GM21447 (cell line): ENCODE data around the gene C9orf72.

Experiments
- ATAC-seq: cut with Tn5 transposase; IDR thresholded peaks from one replicate; pipeline ENCODE4 v1.9.1; 2021; ENCODE audit not compliant: unreplicated experiment

The C9orf72 gene

DNA sequence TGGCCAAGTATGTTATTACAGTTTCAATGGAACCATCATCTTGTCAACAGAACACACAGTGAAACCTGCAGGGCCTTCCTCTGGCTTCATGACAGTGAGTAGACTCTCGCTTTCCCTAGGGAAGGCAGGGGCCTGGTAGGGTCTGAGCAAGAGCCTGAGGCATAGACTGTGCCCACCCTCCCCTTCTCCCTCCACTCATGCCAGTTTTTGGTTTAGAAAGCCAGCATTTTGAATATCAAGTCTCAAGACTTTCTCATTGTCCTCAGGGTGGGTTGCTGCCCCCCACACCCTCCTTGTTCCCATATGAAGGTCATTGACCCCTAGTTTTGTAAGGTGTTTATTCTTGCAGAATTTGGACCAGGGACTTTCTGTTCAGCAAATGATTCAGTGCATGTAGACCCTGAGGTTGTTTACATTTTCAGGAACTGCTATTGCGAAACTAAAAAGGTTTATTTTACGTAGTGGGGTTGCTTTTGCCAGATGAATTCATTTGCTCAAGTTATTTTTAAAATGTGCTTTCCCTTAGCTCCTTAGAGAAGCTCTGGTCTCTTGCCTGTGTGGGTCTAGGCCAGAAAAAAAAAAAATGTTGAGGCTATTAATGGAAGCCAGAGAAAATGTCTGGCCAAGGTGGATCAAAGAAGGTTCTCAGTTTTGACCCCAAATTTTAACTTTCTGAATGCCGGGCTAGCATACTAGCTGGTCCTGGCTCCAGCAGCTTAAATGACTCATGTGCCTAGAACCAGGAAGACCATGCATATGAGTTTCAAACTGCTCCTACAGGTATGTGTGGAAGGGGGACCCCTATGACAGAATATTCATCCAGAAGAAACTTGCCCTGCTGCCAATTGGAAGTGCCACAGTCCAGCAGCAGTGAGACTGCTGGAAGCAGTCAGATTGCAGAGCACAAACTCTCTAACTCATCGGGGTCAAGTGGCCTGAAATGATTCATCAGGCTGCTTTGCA, 33.5 kb downstream of the C9orf72 start:
- peak; percentile 48 for ATAC-seq

DNA sequence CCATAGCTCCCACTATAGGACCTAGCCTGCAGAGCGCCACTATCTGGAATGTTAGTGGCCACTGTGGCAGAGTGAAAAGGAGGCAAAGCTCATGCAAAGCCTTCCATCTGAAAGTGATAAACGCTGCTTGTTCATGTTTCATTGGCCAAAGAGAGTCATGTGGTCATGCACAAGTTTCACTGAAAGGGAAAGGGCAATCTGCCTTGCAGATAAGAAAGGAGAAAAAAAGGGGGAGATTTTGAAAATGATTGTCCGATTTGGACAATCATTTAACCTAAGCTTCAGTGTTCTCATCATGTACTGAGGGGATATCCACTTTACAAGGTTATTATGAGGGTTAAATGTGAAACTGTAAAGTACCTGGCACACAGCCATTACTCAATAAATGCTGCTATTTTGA, 34.6 kb downstream of the C9orf72 start:
- peak; percentile 38 for ATAC-seq

DNA sequence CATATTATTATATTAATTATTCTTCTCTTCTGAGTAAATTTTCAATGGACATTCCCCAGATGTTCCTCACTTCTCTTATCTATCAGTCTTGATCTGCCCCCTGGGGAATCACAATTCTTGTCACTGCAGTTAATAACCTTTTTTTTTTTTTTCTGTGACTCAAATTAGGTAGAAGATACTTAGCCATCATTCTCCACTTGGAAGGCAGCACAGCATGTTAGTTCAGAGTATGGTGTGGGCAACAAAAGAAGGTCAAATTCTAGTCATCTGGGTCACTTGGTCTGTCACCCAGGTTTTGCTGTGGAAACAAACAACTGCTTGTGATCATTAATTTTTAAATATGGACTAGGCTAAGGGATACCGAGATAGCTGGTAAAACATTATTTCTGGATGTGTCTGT, 35.5 kb downstream of the C9orf72 start:
- no peak for ATAC-seq

DNA sequence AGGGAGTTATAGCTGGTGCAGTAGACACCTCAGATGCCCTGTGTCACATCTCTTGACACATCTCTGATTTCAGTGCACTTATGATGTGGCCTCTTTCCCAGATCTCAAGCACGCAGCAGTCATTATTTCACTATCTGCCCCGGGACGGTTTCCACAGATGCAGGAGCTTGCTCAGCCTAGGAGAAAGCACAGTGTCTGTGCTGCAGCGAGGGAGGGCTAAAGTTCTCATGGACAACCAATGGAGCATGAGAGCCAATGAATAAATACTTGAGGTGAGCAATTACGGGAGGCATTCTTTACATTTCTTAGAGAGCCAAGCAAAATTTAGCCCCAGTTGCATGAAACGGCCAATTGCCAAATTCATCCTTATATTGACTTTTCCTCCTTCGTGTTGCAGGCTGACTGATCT, 36.2 kb downstream of the C9orf72 start:
- no peak for ATAC-seq

DNA sequence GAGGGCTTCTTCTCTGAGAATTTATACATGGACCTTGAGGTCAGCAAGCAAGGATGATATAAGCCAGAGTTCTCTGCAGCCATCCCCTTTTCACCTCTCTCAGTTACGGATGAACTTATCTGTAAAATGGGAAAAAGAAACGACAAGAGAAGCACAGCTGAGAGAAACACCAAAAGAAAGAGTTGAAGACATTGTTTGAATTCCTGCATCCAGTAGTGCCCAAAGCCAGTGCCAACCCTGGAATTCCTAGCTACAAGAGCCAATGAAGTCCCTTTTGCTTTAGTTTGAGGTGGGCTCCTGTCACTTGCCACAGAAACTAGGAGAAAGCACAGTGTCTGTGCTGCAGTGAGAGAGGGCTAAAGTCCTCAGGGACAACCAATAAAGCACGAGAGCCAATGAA, 37.1 kb downstream of the C9orf72 start:
- no peak for ATAC-seq

DNA sequence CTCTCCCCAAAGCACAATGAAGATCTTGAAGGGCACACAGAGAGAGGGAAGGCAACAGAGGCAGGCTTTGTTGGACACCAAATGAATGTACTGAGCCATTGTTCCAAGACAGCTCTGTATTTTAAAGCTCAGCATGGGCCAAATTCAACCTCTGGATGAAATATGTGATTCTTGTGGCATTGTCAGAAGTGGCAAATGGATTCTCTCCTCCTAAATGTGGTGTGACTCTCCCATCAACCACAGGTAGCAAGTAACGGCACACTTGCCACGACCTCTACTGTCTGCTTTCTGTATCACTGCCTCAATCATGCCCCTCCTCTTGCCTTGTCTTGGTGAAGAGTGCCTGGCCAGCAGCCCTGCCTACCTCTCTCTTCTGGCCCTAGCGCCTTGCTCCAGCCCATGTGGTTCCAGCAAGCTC, 37.6 kb downstream of the C9orf72 start:
- peak; percentile 45 for ATAC-seq

DNA sequence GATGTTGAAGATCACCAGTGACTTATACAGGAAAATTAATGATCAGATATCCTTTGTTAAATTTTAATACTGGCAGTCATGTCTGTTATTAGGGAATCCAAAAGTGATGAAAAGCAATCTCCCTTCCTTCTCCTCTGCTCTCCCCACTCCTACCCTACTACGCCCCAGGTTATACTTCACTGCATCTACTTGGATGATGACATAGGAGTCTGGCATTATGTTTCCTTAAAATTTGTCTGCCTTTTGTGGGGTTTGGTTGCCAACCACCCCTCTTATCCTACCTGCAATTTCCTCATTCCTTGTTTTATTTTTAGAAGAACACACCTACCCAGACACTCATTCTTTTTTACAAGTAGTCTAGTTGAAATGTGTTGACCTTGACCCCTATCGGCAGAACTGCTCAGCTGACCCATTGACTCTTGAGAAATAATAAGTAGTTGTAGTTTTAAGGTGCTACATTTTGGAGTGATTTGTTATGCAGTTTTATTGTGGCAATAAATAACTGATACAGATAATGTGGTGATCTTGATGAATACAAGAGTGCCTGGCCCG, 38.5 kb downstream of the C9orf72 start:
- no peak for ATAC-seq

DNA sequence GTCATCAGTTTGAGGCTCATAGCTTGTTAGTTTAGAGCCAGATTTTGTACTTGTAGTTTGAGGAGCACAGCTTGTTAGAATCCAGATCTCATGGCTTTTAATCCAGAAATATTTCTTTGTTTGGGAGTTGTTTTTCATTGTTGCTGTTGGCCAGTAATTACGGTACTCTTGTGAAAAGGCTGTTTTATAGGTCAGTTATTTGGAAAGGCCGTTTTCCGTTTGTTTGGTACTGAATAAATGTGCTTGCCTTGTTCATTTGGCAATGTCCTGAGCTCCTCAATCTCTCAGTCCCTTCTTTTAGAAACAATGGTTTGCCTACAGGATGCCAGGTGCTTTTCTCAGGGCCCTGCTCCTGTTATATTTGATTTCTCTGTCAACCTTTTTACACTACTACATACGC, 39.1 kb downstream of the C9orf72 start:
- ATAC-seq = no peak

DNA sequence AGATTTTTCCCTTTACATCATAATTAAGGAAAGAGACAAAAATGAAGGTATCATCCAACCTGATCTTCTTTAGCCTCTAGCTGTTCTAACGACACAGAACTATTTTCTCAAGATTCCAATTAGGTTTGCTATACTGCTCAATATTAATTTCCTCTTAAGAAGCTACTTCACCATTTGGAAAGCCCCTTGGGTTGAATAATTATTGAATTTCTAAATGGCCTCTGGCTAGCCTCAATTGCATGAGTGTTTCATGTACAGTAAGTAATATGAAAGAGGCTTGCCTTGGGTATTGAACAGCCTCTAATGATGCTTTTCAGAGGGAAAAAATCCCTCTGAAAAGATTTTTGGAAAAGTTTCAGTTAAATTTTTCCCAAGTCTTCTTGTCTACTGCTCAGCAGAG, 40.0 kb downstream of the C9orf72 start:
- no peak for ATAC-seq

DNA sequence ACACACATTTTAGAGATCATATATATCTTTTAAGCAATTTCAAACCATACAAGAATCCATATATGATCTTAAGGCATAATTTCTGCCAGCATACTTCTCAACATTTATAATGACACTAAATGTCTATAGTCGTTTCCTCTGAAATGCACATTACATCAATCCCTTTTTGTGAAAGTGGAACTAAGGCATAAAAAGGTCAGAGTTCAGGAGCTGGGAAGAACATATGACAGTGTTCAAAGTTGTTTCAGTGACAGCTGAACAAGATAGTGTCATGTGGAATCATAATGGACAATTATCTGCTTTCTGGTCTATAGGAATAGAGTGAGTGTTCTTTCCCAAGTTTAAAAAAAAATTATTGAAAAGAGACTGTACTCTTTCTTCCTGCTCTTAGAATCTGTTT, 41.2 kb downstream of the C9orf72 start:
- no peak for ATAC-seq

DNA sequence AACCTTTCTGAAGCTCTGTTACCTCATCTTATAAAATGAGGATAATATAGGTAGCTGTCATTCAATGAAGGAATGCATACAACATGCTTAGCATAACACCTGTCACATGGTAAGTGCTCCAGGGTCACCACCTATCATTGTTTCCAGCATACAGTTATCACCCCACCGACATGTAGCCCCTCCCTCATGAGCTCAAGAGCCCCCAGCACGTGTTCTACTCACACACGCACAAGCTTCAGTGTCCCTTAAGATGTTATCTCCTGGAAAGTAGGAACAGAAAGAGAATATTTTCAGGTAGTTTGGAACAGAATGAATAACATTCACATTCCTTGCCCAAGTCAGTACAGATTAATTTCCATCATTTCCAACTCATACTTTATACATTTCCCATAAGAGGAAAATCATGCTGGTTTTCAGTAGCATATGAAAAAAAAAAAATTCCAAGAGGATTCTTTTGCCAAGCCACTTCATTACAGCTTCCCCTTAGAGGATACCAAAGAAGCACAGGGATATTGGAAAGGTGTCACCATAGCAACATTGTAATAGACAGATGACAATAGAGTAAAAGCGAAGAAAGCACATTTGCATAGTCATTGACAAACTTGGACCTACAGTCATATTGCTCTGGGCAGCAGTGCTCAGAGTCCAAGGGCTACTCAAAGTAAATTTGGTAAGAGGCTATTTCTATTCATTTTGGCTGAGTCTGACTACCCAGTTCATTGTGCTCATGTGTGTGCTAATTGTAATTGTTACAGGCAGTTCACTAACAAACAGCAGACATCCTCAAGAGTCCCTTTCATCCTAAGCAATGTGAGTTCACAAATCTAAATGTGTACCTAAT, 42.1 kb downstream of the C9orf72 start:
- no peak for ATAC-seq

DNA sequence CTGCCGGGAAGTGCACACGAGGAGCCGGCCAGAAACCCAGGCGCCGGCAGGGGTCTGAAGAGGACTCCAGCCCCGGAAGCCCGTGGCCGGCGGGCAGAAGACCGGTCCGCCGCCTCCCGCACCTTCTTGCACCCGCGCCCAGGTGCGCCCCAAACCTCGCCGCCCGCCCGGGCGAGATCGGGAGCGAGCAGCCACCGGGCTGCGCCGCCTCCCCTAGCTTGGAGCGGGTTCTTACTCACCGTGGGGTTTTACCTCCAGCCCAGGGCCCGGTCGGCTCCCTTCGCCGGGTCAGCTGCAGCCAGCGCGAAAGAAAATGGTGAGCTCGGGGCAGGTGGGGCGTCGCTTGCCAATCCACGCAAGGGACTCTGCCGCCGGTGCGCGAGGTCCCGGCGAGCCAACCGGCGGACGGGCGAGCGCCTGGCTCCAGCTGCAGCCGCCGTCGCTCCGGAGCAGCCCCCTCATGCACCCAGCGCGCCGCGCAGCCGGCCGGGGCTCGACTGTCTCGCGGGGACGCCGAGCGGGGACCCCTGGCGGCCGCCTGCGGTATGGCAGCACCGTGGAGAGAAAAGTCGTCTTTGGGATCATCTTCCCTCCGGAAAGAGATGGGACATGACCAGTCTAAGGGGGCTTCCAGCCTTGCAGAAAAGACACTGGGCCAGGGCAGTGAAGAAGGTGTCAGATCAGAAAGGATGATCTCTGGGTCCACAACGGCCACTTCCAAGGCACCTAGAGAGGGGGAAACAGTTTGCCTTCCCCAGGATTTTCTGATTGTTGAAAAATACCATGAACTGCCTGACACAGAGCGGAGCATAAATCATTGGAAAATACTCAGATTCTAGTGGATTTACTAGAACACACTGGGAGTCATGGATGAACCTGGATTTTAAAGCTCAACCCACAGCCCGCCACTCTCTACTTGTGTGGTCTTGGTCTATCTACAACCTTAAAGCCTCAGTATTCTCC, 43.7 kb downstream of the C9orf72 start, which contains the start of gene MOB3B:
Gene MOB3B, minus strand, starts transcription at position 499 of the 963 bp plus-strand sequence. CDS start 74,264 bp downstream, outside the sequence.
- ATAC-seq = peak; percentile 72

DNA sequence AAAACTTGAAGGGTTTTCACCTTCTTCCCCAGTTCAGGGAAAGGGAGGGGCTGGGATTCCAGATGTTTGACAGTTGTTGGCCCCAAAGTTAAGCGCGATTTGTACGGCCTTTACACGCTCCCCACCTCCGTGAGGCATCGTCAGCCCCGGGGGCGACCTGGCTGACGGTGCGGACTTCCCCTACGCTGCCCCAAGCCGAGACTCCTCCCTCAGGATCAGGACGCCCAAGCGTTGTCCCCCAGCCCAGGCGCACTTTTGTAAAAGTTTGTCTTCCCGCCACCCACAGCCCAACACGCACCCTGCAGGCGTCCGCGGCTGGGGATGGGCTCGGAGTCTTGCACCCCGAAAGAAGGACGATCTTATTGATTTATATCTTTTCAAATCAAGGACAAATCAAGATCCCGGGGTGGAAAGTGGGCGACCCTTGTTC, 44.4 kb downstream of the C9orf72 start:
- peak; percentile 58 for ATAC-seq

DNA sequence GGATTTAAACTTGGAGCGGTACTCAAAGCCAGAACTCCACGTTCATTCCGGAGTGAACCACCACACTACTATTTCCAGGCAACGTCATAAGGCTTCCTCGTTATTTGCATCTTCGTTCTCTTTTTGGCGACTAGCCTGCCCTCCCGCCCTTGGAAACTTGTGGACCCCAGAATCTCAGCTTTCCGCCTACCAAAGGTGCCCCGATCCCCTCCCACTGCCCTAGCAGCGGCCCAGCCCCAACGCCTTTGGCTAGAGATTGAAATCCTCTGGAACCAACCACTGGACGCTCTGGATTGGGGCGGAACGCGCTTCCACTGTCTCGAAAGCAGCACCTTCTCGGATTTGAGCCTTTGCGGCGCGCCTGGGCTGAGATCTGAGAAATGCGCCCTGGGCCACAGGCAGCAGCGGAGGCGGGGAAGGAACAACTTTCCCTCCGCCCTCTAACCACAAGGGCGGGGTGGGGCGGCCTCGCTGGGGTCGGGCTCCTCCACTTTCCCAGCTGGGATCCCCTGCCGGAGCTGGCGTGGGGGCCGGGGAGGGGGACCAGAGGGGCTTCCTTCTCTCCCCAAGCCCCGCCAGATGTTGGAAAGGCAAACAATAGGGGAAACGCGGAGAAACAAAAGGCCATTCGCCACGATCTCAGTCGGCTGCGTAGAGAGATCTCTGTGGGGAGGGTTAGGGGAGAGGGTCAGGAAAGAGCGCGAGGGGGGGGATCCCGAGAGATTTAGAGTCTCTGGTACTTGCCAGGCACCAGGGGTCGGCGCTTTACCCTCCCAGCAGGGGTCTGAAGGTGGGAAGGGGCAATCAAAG, 45.0 kb downstream of the C9orf72 start:
- peak; percentile 51 for ATAC-seq

DNA sequence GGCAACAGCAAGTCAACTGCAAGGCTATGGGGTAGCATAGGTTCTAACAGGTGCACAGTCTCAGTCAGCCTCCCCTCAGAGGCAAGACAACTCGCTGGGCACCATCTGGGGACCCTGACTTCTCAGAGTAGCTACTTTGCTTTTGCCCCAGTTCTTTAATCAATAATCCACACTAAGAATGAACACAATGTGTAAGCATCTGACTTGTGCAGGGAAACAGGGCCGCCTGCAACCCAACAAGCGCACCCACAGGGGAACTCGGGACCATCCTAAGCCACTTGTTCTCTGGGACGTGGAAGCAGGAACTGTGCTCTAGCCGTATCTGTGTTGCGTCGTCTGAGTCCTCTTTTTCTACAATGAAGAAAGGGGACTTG, 45.6 kb downstream of the C9orf72 start:
- no peak for ATAC-seq

DNA sequence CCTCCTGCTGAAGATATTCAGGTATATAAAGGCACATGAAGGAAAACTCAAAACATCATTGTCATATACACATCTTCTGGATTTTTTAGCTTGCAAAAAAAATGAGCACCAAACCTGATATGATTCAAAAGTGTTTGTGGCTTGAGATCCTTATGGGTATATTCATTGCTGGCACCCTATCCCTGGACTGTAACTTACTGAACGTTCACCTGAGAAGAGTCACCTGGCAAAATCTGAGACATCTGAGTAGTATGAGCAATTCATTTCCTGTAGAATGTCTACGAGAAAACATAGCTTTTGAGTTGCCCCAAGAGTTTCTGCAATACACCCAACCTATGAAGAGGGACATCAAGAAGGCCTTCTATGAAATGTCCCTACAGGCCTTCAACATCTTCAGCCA, 49.0 kb downstream of the C9orf72 start, which contains the start of gene IFNK:
Gene IFNK, plus strand, starts transcription at position 55 of the 400 bp plus-strand sequence. Its CDS starts 47 bp downstream, at position 102.
- no peak for ATAC-seq

DNA sequence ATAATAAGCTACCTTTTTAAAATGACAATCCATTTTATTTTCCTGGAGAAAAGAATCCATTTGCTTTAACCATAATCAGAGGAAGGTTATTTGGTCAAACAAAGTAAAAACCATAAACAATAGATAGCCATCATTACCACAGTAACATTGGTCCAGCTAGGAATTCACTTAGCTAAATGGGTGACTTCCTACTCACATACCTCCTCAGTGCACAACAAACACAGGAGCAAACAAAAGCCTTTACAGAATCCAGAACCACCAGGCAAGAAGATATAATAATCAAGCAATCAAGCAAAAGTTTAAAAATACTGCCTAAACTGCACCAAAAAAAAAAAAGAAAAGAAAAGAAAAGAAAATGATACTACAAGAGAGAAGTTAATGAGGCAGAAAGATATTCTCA, 50.1 kb downstream of the C9orf72 start:
- ATAC-seq = no peak

DNA sequence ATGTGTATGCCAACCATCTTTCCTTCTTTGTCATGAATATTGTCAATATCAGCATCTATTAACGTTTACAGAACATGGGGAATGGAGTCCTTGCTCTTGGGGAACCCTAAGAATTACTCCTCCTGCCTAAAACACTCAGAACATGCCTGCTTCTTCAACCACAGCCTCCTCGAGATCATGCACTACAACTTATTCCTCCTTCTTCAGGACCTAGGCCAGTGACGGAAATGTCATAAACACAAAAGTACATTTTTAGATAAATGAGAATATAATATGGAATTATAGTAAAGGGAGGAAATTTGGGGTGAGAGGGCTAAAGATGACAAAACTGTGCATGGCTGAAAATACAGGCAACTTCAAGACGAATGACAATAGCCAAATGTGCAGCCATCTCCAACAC, 52.3 kb downstream of the C9orf72 start:
- no peak for ATAC-seq
